Neural progenitor cell (in vitro differentiated cells): ENCODE data around the gene CCSER1.

ENCODE experiments used
- CTCF ChIP-seq: fragments of 200-600 bp; sonication (generic); IDR thresholded peaks from 2 replicates; pipeline ENCODE4 v1.5.1; 2017; ENCODE audit warnings: antibody characterized with exemption, mild to moderate bottlenecking
- EZH2 ChIP-seq: fragments of 200-600 bp; sonication (generic); IDR thresholded peaks from 2 replicates; pipeline ENCODE4 v1.6.1; 2017; ENCODE audit warnings: antibody characterized with exemption, mild to moderate bottlenecking, moderate library complexity
- EZH2phosphoT487 ChIP-seq: fragments of 200-600 bp; sonication (generic); IDR thresholded peaks from 2 replicates; pipeline ENCODE4 v1.6.1; 2017; ENCODE audit warnings: antibody characterized with exemption

DNA sequence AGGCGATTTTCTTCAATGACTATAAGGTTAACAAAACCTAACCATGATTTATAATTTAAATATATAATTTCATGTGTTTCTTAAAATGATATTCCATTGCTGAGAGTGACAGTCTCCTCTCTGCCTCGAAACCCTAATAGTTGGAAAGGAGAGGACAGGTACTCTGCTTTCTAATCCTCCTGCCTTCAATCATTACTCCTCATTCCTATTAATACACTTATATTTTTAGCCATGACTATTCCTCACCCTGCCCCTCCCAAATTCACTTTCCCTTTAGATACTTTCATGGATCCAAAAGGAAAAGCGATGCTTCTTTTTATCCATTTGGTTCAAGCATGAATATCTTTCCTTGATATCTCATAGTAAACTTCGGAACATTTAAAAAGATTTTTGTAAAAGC lies 418.2 kb downstream of the CCSER1 start:
- TF ChIP-seq EZH2 (no peak), CTCF (no peak), EZH2phosphoT487 (no peak)
